ENCODE results near the gene C3AR1.
"Not testable (repeated sequence)": the region's sequence is repeated elsewhere in the genome, so short reads cannot be mapped to it uniquely, and the experiment has no call there.

The C3AR1 gene

GRCh38 chr12:8018213-8018612 is 47.9 kb downstream of the C3AR1 start:
- H3K9me3 ChIP-seq (ENCODE audit: control insufficient read depth, low read length); H3K79me1 ChIP-seq (replicated peaks; ENCODE audit: low read length, poor library complexity, severe bottlenecking); H2BK5ac ChIP-seq (ENCODE audit: low read depth, low read length, poor library complexity, severe bottlenecking); H2BK15ac ChIP-seq (ENCODE audit: low read depth, poor library complexity, severe bottlenecking); H2BK12ac ChIP-seq (ENCODE audit: low read length in 2 of 2); H3K14ac ChIP-seq (ENCODE audit: low read length in 2 of 2); H3K9ac ChIP-seq (ENCODE audit: low read length); H3K36me3 ChIP-seq (ENCODE audit: control insufficient read depth in 1 of 2, insufficient read depth in 2 of 2, low read depth in 1 of 2, low read length in 2 of 2); H3K4ac ChIP-seq (ENCODE audit: low read depth in 1 of 2, low read length in 2 of 2); H3K27ac ChIP-seq (ENCODE audit: low read length, poor library complexity, severe bottlenecking); H4K91ac ChIP-seq (ENCODE audit: low read length); H3K4me2 ChIP-seq (ENCODE audit: low read length, poor library complexity, severe bottlenecking); H2AFZ ChIP-seq (ENCODE audit: low read depth, low read length); H3K18ac ChIP-seq (ENCODE audit: low read depth in 1 of 2, low read length in 2 of 2); H3K4me1 ChIP-seq (ENCODE audit: control insufficient read depth, insufficient read depth, low read depth, low read length); H3K23ac ChIP-seq (ENCODE audit: low read length in 2 of 2); H4K8ac ChIP-seq (ENCODE audit: low read length); H2AK5ac ChIP-seq (ENCODE audit: low read length, severe bottlenecking); H2BK120ac ChIP-seq (ENCODE audit: low read depth, low read length); DNase-seq: not testable (repeated sequence)
- 53% methylated on average over 11 of the region's 16 CpGs for WGBS
- peaks cover 34 to 37% of the 10 kb centered on the region in 2 experiments for H3K27me3 ChIP-seq (ENCODE audit: control insufficient read depth in 1 of 2, insufficient read depth in 1 of 2, low read length in 2 of 2)
- H3K4me3 ChIP-seq (ENCODE audit: insufficient read depth in 1 of 2, low read depth in 1 of 2, low read length in 2 of 2), result peak overlapping the region in 1 of 2 experiments; percentile 72

GRCh38 chr12:8014836-8015235 is 51.3 kb downstream of the C3AR1 start:
- Histone ChIP-seq H4K8ac (ENCODE audit: low read length) (no peak overlapping the region), H3K4ac (ENCODE audit: low read depth in 1 of 2, low read length in 2 of 2) (no peak overlapping the region), H3K27ac (ENCODE audit: low read length, poor library complexity, severe bottlenecking) (no peak overlapping the region), H2BK5ac (ENCODE audit: low read depth, low read length, poor library complexity, severe bottlenecking) (no peak overlapping the region), H3K18ac (ENCODE audit: low read depth in 1 of 2, low read length in 2 of 2) (no peak overlapping the region), H3K23ac (ENCODE audit: low read length in 2 of 2) (no peak overlapping the region), H3K9me3 (ENCODE audit: control insufficient read depth, low read length) (no peaks in the 10 kb centered on the region), H2BK12ac (ENCODE audit: low read length in 2 of 2) (peak overlapping the region in 1 of 2 experiments; percentile 23), H2AFZ (ENCODE audit: low read depth, low read length) (no peak overlapping the region), H3K14ac (ENCODE audit: low read length in 2 of 2) (no peak overlapping the region), H3K9ac (ENCODE audit: low read length) (no peak overlapping the region), H4K91ac (ENCODE audit: low read length) (no peak overlapping the region), H2AK5ac (ENCODE audit: low read length, severe bottlenecking) (no peak overlapping the region), H3K4me1 (ENCODE audit: control insufficient read depth, insufficient read depth, low read depth, low read length) (peaks cover 5% of the 10 kb centered on the region), H3K4me2 (ENCODE audit: low read length, poor library complexity, severe bottlenecking) (no peak overlapping the region), H2BK120ac (ENCODE audit: low read depth, low read length) (no peak overlapping the region), H3K36me3 (ENCODE audit: control insufficient read depth in 1 of 2, insufficient read depth in 2 of 2, low read depth in 1 of 2, low read length in 2 of 2) (no peaks in the 10 kb centered on the region), H3K4me3 (ENCODE audit: insufficient read depth in 1 of 2, low read depth in 1 of 2, low read length in 2 of 2) (no peak overlapping the region), H2BK15ac (ENCODE audit: low read depth, poor library complexity, severe bottlenecking) (no peak overlapping the region), H3K79me1 (replicated peaks; ENCODE audit: low read length, poor library complexity, severe bottlenecking) (no peaks in the 10 kb centered on the region), H3K27me3 (ENCODE audit: control insufficient read depth in 1 of 2, insufficient read depth in 1 of 2, low read length in 2 of 2) (peaks cover 32 to 36% of the 10 kb centered on the region in 2 experiments)
- 88% methylated on average over 18 of the region's 18 CpGs for WGBS
- no peak for DNase-seq

GRCh38 chr12:8012651-8013309 is 53.4 kb downstream of the C3AR1 start:
- no peaks in the 10 kb centered on the region for H3K79me1 ChIP-seq (replicated peaks; ENCODE audit: low read length, poor library complexity, severe bottlenecking)
- H4K8ac ChIP-seq (ENCODE audit: low read length), result no peak overlapping the region
- no peak overlapping the region for H2BK12ac ChIP-seq (ENCODE audit: low read length in 2 of 2)
- no peak overlapping the region for H3K18ac ChIP-seq (ENCODE audit: low read depth in 1 of 2, low read length in 2 of 2)
- H2BK120ac ChIP-seq (ENCODE audit: low read depth, low read length), result no peak overlapping the region
- no peaks in the 10 kb centered on the region for H3K4me1 ChIP-seq (ENCODE audit: control insufficient read depth, insufficient read depth, low read depth, low read length)
- no peak overlapping the region for H2AFZ ChIP-seq (ENCODE audit: low read depth, low read length)
- no peak overlapping the region for H3K4me2 ChIP-seq (ENCODE audit: low read length, poor library complexity, severe bottlenecking)
- no peak overlapping the region for H4K91ac ChIP-seq (ENCODE audit: low read length)
- WGBS, result 93% methylated on average over 7 of the region's 7 CpGs
- no peak overlapping the region for H2BK15ac ChIP-seq (ENCODE audit: low read depth, poor library complexity, severe bottlenecking)
- H2BK5ac ChIP-seq (ENCODE audit: low read depth, low read length, poor library complexity, severe bottlenecking), result no peak overlapping the region
- H3K36me3 ChIP-seq (ENCODE audit: control insufficient read depth in 1 of 2, insufficient read depth in 2 of 2, low read depth in 1 of 2, low read length in 2 of 2), result no peaks in the 10 kb centered on the region
- H3K9ac ChIP-seq (ENCODE audit: low read length), result no peak overlapping the region
- no peak overlapping the region for H3K23ac ChIP-seq (ENCODE audit: low read length in 2 of 2)
- no peak overlapping the region for H3K27ac ChIP-seq (ENCODE audit: low read length, poor library complexity, severe bottlenecking)
- no peaks in the 10 kb centered on the region for H3K9me3 ChIP-seq (ENCODE audit: control insufficient read depth, low read length)
- DNase-seq, result no peak
- H3K14ac ChIP-seq (ENCODE audit: low read length in 2 of 2), result no peak overlapping the region
- H3K27me3 ChIP-seq (ENCODE audit: control insufficient read depth in 1 of 2, insufficient read depth in 1 of 2, low read length in 2 of 2), result peaks cover 18 to 21% of the 10 kb centered on the region in 2 experiments
- H3K4me3 ChIP-seq (ENCODE audit: insufficient read depth in 1 of 2, low read depth in 1 of 2, low read length in 2 of 2), result no peak overlapping the region
- no peak overlapping the region for H3K4ac ChIP-seq (ENCODE audit: low read depth in 1 of 2, low read length in 2 of 2)
- H2AK5ac ChIP-seq (ENCODE audit: low read length, severe bottlenecking), result no peak overlapping the region

- DNase-seq, result no peak
- Histone ChIP-seq H3K23ac (ENCODE audit: low read length in 2 of 2) (no peak overlapping the region), H3K4me2 (ENCODE audit: low read length, poor library complexity, severe bottlenecking) (no peak overlapping the region), H2AFZ (ENCODE audit: low read depth, low read length) (no peak overlapping the region), H4K8ac (ENCODE audit: low read length) (no peak overlapping the region), H3K14ac (ENCODE audit: low read length in 2 of 2) (no peak overlapping the region), H4K91ac (ENCODE audit: low read length) (no peak overlapping the region), H2BK120ac (ENCODE audit: low read depth, low read length) (no peak overlapping the region), H2BK12ac (ENCODE audit: low read length in 2 of 2) (no peak overlapping the region), H2BK15ac (ENCODE audit: low read depth, poor library complexity, severe bottlenecking) (no peak overlapping the region), H3K4me1 (ENCODE audit: control insufficient read depth, insufficient read depth, low read depth, low read length) (no peaks in the 10 kb centered on the region), H3K9ac (ENCODE audit: low read length) (no peak overlapping the region), H3K9me3 (ENCODE audit: control insufficient read depth, low read length) (no peaks in the 10 kb centered on the region), H3K4ac (ENCODE audit: low read depth in 1 of 2, low read length in 2 of 2) (no peak overlapping the region), H3K27me3 (ENCODE audit: control insufficient read depth in 1 of 2, insufficient read depth in 1 of 2, low read length in 2 of 2) (peaks cover 9% of the 10 kb centered on the region in 2 experiments), H3K36me3 (ENCODE audit: control insufficient read depth in 1 of 2, insufficient read depth in 2 of 2, low read depth in 1 of 2, low read length in 2 of 2) (no peaks in the 10 kb centered on the region), H2AK5ac (ENCODE audit: low read length, severe bottlenecking) (no peak overlapping the region), H2BK5ac (ENCODE audit: low read depth, low read length, poor library complexity, severe bottlenecking) (no peak overlapping the region), H3K18ac (ENCODE audit: low read depth in 1 of 2, low read length in 2 of 2) (no peak overlapping the region), H3K79me1 (replicated peaks; ENCODE audit: low read length, poor library complexity, severe bottlenecking) (no peaks in the 10 kb centered on the region), H3K4me3 (ENCODE audit: insufficient read depth in 1 of 2, low read depth in 1 of 2, low read length in 2 of 2) (no peak overlapping the region), H3K27ac (ENCODE audit: low read length, poor library complexity, severe bottlenecking) (no peak overlapping the region)
- 82% methylated on average over 5 of the region's 7 CpGs for whole genome bisulfite sequencing
Measured at GRCh38 chr12:8011331-8011730, 54.8 kb downstream of the C3AR1 start.
